Measurements from ENCODE around the gene NARF. TPM values are rescaled to one million over a fixed set of nuclear protein-coding genes. Genes with fewer than 3 reads are reported as not detected.

NARF gene
- total RNA-seq, 1 donor from 2014 or later, result 64.4 TPM

GRCh38 chr17:82477934-82478333 is 19.4 kb downstream of the NARF start:
- Mint-ChIP-seq H3K9me3 (ENCODE audit: unreplicated experiment) (no peaks in the 10 kb centered on the region), H3K27ac (ENCODE audit: unreplicated experiment) (peak overlapping the region; percentile 92), H3K36me3 (ENCODE audit: low read depth, unreplicated experiment) (peaks cover 5% of the 10 kb centered on the region), H3K4me3 (ENCODE audit: unreplicated experiment) (peak overlapping the region; percentile 1), H3K4me1 (ENCODE audit: low read depth, unreplicated experiment) (peaks cover 12% of the 10 kb centered on the region), H3K27me3 (ENCODE audit: low read depth, unreplicated experiment) (no peaks in the 10 kb centered on the region)
- peak; percentile 16 for DNase-seq (ENCODE audit: low read depth)
- H2AFZ ChIP-seq (ENCODE audit: low read depth, low read length), result no peak overlapping the region
- no peak overlapping the region for H3K4me2 ChIP-seq (ENCODE audit: low read length)
- H3K4me1 ChIP-seq (ENCODE audit: insufficient read depth, low read length), result peaks cover 3% of the 10 kb centered on the region
- H4K20me1 ChIP-seq (ENCODE audit: insufficient read depth, low read length), result peaks cover 4% of the 10 kb centered on the region
- no peak overlapping the region for H3K4me3 ChIP-seq (ENCODE audit: insufficient read depth, low read depth, low read length)
- no peak overlapping the region for H3K27ac ChIP-seq (ENCODE audit: low read depth, low read length)
- H3K27me3 ChIP-seq (ENCODE audit: insufficient read depth, low read length), result no peaks in the 10 kb centered on the region
- H3K9ac ChIP-seq (ENCODE audit: low read length), result no peak overlapping the region
- no peaks in the 10 kb centered on the region for H3K9me3 ChIP-seq (ENCODE audit: insufficient read depth, low read depth, low read length)
- no peaks in the 10 kb centered on the region for H3K79me2 ChIP-seq (ENCODE audit: insufficient read depth, low read length)
- no peak for TF ChIP-seq CTCF (IDR thresholded peaks at IDR 0.05; ENCODE audit: insufficient read depth, low read depth, low read length)
- no peak for TF ChIP-seq EZH2 (IDR thresholded peaks at IDR 0.05; ENCODE audit: insufficient read depth, low read length)
- H3K36me3 ChIP-seq (ENCODE audit: insufficient read depth, low read length), result peaks cover 5% of the 10 kb centered on the region
- FAIRE-seq, result no peak

- DNase-seq (ENCODE audit: low read depth) (no peak), FAIRE-seq (no peak)
- no peaks in the 10 kb centered on the region for H3K9me3 ChIP-seq (ENCODE audit: insufficient read depth, low read depth, low read length)
- H3K27ac ChIP-seq (ENCODE audit: low read depth, low read length), result no peak overlapping the region
- peak overlapping the region; percentile 26 for H3K27ac Mint-ChIP-seq (ENCODE audit: unreplicated experiment)
- H3K4me1 ChIP-seq (ENCODE audit: insufficient read depth, low read length), result peaks cover 3% of the 10 kb centered on the region
- TF ChIP-seq CTCF (IDR thresholded peaks at IDR 0.05; ENCODE audit: insufficient read depth, low read depth, low read length) (no peak), EZH2 (IDR thresholded peaks at IDR 0.05; ENCODE audit: insufficient read depth, low read length) (no peak)
- H3K4me3 ChIP-seq (ENCODE audit: insufficient read depth, low read depth, low read length), result no peak overlapping the region
- no peak overlapping the region for H3K9ac ChIP-seq (ENCODE audit: low read length)
- H3K36me3 Mint-ChIP-seq (ENCODE audit: low read depth, unreplicated experiment), result peaks cover 5% of the 10 kb centered on the region
- peaks cover 12% of the 10 kb centered on the region for H3K4me1 Mint-ChIP-seq (ENCODE audit: low read depth, unreplicated experiment)
- H3K27me3 Mint-ChIP-seq (ENCODE audit: low read depth, unreplicated experiment), result no peaks in the 10 kb centered on the region
- peaks cover 4% of the 10 kb centered on the region for H4K20me1 ChIP-seq (ENCODE audit: insufficient read depth, low read length)
- H3K4me2 ChIP-seq (ENCODE audit: low read length), result no peak overlapping the region
- H3K36me3 ChIP-seq (ENCODE audit: insufficient read depth, low read length), result peaks cover 11% of the 10 kb centered on the region
- no peak overlapping the region for H3K4me3 Mint-ChIP-seq (ENCODE audit: unreplicated experiment)
- H3K9me3 Mint-ChIP-seq (ENCODE audit: unreplicated experiment), result no peaks in the 10 kb centered on the region
- H3K27me3 ChIP-seq (ENCODE audit: insufficient read depth, low read length), result no peaks in the 10 kb centered on the region
- H2AFZ ChIP-seq (ENCODE audit: low read depth, low read length), result no peak overlapping the region
- no peaks in the 10 kb centered on the region for H3K79me2 ChIP-seq (ENCODE audit: insufficient read depth, low read length)
These were observed 21.1 kb downstream of the NARF start for GRCh38 chr17:82479602-82480001.

GRCh38 chr17:82480318-82480717 is 21.8 kb downstream of the NARF start:
- DNase-seq (ENCODE audit: low read depth) (no peak), FAIRE-seq (no peak)
- Mint-ChIP-seq H3K27ac (ENCODE audit: unreplicated experiment) (no peak overlapping the region), H3K4me1 (ENCODE audit: low read depth, unreplicated experiment) (peaks cover 12% of the 10 kb centered on the region), H3K36me3 (ENCODE audit: low read depth, unreplicated experiment) (peaks cover 8% of the 10 kb centered on the region), H3K9me3 (ENCODE audit: unreplicated experiment) (no peaks in the 10 kb centered on the region), H3K4me3 (ENCODE audit: unreplicated experiment) (no peak overlapping the region), H3K27me3 (ENCODE audit: low read depth, unreplicated experiment) (no peaks in the 10 kb centered on the region)
- no peaks in the 10 kb centered on the region for H3K9me3 ChIP-seq (ENCODE audit: insufficient read depth, low read depth, low read length)
- no peaks in the 10 kb centered on the region for H4K20me1 ChIP-seq (ENCODE audit: insufficient read depth, low read length)
- no peak overlapping the region for H3K4me2 ChIP-seq (ENCODE audit: low read length)
- TF ChIP-seq EZH2 (IDR thresholded peaks at IDR 0.05; ENCODE audit: insufficient read depth, low read length) (no peak), CTCF (IDR thresholded peaks at IDR 0.05; ENCODE audit: insufficient read depth, low read depth, low read length) (no peak)
- H2AFZ ChIP-seq (ENCODE audit: low read depth, low read length), result no peak overlapping the region
- H3K27ac ChIP-seq (ENCODE audit: low read depth, low read length), result no peak overlapping the region
- no peaks in the 10 kb centered on the region for H3K79me2 ChIP-seq (ENCODE audit: insufficient read depth, low read length)
- peaks cover 3% of the 10 kb centered on the region for H3K4me1 ChIP-seq (ENCODE audit: insufficient read depth, low read length)
- H3K9ac ChIP-seq (ENCODE audit: low read length), result no peak overlapping the region
- H3K4me3 ChIP-seq (ENCODE audit: insufficient read depth, low read depth, low read length), result no peak overlapping the region
- peaks cover 11% of the 10 kb centered on the region for H3K36me3 ChIP-seq (ENCODE audit: insufficient read depth, low read length)
- H3K27me3 ChIP-seq (ENCODE audit: insufficient read depth, low read length), result no peaks in the 10 kb centered on the region
